Subcutaneous adipose tissue (tissue), 4 donors: Measurements from ENCODE around the gene ANO2. TPM values are rescaled to one million over a fixed set of nuclear protein-coding genes. Genes with fewer than 3 reads are reported as not detected.

Experiments
- CTCF ChIP-seq: fragments of 450-650 bp; IDR thresholded peaks from one replicate; pipeline ENCODE4 v1.5.1; 2016; ENCODE audit warnings: low read depth, mild to moderate bottlenecking, control low read depth, antibody characterized with exemption, moderate library complexity
- total RNA-seq, 4 donors: library from RNA; depleted of rRNA; stranded (reverse); fragments of >200 nt; gene quantifications; one replicate each; pipeline ENCODE4 v1.1.0, GENCODE V29; 2016

The ANO2 gene
- total RNA-seq, 4 donors from 2014 or later = 9.3 to 69.3 (median 21.8) TPM

- no peak for TF ChIP-seq CTCF
Measured at GRCh38 chr12:5900533-5901205, 44.4 kb downstream of the ANO2 start.

- TF ChIP-seq CTCF = no peak
Measured at GRCh38 chr12:5900076-5900475, 45.0 kb downstream of the ANO2 start.

- no peak for TF ChIP-seq CTCF
Measured at GRCh38 chr12:5899675-5900074, 45.4 kb downstream of the ANO2 start.

- TF ChIP-seq CTCF = no peak
Measured at GRCh38 chr12:5898874-5899273, 46.2 kb downstream of the ANO2 start.

GRCh38 chr12:5889381-5890047 lies 55.5 kb downstream of the ANO2 start:
- no peak for TF ChIP-seq CTCF

- TF ChIP-seq CTCF = no peak
Measured at GRCh38 chr12:5888816-5889315, 56.2 kb downstream of the ANO2 start.

- TF ChIP-seq CTCF = no peak
Measured at GRCh38 chr12:5884866-5885265, 60.2 kb downstream of the ANO2 start.
